Epithelial cell of prostate (primary cell): ENCODE measurements around the gene ODC1.
"Not testable (repeated sequence)": the region's sequence is repeated elsewhere in the genome, so short reads cannot be mapped to it uniquely, and the experiment has no call there.

Source experiments
- DNase-seq: peaks from one replicate; pipeline ENCODE4 v3.0.0-alpha.2; 2011; ENCODE audit warnings: low read depth, low spot score
- H3K27ac ChIP-seq: fragments of 450-650 bp; 2 replicates; pipeline ENCODE4 v1.5.1; 2017; ENCODE audit warnings: mild to moderate bottlenecking

Gene ODC1

DNA sequence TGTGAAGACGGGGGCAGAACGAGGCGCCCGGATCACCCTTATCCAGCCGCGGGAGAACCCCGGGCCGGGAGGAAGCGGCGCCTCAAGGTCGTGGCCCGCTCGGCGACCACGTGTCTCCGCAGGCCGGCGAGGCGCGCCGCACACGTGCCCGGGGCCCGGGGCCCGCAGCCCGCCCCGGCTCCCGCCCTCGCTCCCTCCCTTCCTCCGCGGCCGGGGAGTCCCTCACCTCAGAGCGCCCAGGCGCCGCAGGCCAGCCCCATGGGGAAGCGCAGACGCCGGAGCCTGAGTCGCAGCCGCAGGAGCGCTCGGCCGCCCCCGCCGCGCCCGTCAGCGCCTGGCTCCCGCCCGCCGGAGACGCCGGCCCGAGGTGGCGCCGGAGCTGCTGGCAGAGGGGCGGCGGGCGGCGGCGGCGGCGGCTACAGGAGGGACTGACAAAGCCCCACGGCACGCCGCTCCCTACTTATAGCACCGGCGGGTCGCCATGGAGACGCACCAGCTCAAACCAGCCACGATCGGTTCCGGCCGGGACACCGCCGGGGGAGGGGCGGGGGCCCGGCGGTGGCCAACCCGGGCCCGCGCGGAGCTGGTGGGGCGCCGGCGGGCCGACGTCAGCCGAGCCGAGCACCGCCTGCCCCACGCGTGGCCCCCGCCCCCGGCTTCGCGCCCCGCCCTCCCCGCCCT, at the start of gene ODC1:
Gene ODC1 (minus strand): TSS at position 433 of the 681 bp plus-strand sequence. CDS start 3,295 bp downstream, outside the sequence.
- H3K27ac ChIP-seq, result peak within 1 kb of the TSS; percentile 86

DNA sequence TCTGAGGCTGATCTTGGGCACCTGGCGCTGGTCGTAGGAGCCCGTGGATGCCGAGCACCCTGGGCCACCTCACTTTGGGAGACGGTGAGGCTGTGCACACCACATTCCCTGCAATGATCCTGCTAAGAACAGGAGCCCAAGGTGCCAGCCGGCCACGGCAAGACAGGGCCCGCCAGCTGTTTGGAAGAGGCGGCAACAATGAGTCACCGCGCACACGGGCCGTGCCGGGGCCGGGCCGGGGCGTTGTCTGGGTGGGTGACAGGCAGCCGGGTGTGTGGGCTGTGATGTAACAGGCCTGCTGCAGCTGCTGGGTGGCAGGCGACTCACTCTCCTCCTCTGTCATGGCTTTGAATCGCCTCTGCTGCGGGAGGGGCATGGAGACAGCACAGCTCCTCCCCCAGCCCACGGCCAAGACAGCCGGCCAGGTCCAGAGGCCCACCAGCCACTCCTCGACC, 49.7 kb upstream of the ODC1 start:
- DNase-seq, result peak; percentile 81
- peak overlapping the region; percentile 37 for H3K27ac ChIP-seq

More for the DNA sequence above, at the start of gene ODC1:
- peak; percentile 12 for DNase-seq

DNA sequence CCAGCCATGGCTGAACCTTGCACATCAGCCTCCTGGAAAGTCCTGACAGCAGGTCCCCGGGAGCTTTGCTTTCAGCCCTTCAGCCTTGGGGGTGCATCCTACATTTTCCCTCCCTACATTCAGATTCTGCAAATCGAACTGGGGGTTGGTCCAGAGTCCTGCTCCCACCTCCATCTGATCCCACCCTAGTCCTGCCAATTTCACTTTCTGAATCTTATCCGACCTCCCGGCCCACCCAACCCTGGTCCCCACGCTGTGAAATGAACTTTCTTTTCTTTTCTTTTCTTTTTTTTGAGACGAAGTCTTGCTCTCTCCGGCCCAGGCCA, 47.8 kb upstream of the ODC1 start:
- no peak for DNase-seq
- no peak overlapping the region for H3K27ac ChIP-seq

DNA sequence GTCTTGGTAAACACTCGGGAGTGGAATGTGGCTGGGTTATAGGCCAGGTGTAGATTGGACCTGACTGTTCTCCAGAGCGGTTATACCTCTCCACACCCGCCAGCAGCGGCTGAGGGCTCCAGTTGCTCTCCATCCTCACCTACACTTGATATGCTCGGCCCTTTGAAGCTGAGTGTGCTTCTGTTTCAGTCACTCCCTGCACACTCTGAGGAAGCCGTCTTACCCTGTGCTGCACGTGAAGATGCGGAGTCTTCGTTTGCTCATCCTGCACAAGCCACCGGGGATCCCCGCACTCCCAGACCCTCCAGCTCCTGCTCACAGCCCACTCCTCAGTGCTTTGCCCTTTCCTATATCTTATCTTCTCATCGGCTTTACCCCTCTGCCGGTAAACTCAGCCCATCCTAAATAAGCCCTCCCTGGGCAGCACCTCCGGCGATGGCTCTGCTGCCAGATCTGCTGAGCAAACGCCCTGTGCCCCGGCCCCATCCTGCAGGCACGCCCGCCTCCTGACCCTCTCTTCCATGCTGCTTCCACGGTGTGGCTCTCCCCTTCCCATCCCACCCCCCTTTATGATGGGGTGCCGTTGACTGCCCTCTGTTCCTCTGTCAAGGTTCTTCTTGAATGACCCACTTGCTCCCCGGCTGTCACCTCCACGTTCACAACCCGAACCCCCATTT, 47.3 kb upstream of the ODC1 start:
- H3K27ac ChIP-seq, result no peak overlapping the region
- no peak for DNase-seq

DNA sequence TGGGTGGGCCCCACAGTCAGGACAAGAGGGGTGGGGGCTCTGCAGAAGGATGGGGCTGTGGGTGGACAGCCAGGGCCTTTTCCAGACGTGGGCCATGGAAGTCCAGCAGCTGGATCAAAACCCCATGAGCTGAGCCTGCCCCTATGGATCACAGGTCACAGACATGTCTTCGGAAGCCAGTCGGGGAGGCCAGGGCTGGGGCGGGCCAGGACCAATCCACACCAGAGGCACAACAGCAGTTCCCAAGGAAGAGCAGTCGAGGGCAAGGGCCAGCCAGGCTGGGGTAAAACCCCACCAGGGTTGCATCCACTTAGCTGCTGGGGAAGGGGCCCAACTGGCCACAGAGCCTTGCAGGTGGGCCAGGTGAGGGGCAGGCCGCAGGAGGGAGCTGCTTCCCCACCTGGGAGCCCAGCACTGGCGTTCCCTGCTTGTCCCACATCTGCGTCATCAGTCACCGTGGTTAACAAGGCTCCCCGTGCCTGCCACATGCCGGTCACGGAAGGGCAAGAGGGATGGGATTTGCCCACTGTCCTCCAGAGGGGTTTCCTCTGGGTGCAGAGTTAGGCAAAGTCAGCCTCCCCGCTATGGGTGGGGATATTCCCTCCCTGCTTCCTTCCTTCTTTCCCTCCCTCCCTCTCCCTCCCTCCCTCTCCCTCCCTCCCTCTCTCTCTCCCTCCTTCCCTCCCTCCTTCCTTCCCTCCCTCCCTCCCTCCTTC, 46.4 kb upstream of the ODC1 start:
- H3K27ac ChIP-seq, result peak overlapping the region; percentile 86

DNA sequence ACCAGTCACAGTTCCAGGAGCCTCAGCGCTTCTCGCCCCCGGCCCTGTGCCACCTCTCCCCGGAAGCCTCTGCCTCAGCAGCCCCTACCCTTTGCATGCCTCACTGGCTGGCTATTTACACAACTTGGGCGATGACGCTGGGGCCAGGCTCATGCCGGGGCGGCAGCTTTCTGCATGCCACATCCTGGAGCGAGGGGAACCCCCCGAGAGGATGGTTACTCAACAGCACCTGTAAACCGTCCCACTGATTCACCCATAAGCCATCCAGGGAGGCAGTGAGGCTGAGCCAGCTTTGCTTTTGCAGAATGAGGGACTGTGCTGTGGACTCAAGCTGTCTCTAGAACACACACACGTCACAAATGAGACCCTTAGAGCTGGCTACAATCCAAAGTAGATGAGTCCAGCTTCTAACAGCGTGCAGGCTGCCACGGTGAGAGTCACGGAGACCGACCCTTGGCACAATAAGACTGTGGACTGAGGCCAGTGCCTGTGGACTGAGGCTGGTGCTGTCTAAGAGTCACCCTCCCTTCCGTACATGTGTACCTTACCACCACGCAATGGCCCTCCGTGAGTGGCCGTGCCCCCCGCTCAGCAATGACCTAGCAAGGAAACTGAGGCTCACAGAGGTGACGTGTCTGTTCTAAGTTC, 45.6 kb upstream of the ODC1 start:
- DNase-seq, result peak; percentile 96
- peak overlapping the region; percentile 86 for H3K27ac ChIP-seq

More for the DNA sequence above, 46.4 kb upstream of the ODC1 start:
- DNase-seq, result no peak

DNA sequence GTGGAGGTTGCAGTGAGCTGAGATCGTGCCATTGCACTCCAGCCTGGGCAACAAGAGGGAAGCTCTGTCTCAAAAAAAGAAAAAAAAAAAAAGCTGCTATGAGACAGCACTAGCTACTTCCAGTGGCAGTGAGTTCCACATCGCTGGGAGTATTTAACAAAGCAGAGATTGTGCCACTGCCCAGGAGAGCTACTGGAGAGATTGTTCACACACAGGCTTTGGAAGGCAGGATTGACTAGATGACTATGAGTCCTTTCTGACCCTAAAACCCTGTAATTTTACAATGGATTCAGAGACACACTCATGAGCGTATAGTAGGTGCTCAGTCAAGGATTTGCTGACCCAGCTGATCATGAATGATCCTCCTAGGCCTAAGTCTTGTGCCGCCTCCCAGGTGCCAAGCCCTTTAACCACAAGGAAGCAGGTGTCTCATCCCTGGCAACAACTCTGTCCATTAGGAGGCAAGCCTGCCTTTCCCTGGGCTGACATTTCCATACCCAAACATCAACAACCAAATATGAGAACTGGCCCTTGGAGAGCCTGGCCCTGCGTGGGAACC, 45.0 kb upstream of the ODC1 start:
- peak; percentile 82 for DNase-seq
- H3K27ac ChIP-seq, result peak overlapping the region; percentile 86

DNA sequence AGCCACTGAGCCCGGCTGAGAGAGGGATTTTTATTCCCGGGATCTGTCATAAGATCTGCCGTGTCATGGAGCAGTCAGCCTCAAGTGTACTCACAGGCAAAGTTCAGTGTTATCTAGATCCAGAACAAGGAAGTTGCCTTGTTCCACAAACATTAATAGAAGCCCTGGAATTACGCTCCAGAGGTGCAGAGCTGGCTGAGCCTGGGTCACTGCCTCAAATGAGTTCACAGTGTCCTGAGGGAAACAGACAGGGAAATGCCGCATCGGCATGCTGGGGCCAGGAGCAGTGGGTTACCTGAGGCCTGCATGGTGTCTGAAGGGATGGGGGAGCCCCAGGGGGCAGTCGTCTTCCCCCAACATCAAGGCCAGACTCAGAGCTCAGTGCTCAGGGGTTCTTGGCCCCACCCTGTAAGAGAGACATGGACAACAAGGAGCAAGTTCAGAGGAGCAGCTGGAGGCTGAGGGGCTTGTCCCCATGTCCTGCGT, 42.7 kb upstream of the ODC1 start:
- H3K27ac ChIP-seq, result no peak overlapping the region
- no peak for DNase-seq

DNA sequence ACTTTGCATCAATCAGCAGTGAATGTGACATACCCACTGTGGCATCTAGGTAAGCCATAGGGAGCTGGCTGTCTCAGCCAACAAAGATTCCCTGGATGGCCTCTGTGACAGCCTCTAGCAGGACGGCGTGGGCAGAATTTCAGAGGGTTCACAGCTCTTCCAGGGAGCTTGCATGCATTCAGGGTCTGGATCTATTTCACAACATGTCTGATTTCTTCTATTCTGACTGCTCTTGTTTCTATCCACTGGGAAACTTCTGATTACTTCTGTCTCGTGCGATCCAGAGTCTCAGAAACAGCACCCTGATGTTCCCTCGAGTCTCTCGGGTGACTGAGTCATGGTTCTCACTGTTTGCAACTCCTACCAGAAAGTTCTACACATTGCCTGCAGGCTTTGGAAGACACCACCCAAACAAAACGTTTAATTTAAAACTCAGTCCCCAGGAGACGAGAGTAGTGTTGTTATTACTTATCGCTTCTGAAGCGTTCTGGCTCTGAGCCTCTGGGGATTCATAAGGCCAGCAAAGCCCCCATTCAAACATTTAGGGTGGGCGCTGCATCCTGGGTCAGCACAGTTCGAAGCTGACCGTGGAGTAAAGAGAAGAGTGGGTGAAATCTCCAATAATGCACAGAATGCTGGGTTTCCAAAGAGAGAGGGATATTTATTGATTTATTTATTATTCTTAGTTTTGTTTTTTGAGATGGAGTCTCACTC, 41.9 kb upstream of the ODC1 start:
- DNase-seq, result no peak
- H3K27ac ChIP-seq, result no peak overlapping the region

DNA sequence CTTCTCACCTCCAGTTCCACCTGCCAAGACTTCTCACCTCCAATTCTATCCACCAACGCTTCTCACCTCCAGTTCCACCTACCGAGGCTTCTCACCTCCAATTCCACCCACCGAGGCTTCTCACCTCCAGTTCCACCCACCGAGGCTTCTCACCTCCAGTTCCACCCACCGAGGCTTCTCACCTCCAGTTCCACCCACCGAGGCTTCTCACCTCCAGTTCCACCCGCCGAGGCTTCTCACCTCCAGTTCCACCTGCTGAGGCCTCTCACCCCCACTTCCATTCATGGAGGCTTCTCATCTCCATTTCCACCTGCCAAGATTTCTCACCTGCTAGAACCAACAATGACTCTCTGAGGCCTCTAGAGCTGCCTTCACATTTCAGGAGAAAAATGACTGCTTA, 40.0 kb upstream of the ODC1 start:
- not testable (repeated sequence) for DNase-seq, H3K27ac ChIP-seq

DNA sequence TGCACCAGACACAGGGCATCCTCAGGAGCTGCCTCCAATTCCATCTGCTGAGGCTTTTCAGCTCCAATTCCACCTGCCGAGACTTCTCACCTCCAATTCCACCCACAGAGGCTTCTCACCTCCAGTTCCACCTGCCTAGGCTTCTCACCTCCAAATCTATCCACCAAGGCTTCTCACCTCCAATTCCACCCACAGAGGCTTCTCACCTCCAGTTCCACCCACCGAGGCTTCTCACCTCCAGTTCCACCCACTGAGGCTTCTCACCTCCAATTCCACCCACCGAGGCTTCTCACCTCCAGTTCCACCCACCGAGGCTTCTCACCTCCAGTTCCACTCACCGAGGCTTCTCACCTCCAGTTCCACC, 39.6 kb upstream of the ODC1 start:
- not testable (repeated sequence) for DNase-seq, H3K27ac ChIP-seq

DNA sequence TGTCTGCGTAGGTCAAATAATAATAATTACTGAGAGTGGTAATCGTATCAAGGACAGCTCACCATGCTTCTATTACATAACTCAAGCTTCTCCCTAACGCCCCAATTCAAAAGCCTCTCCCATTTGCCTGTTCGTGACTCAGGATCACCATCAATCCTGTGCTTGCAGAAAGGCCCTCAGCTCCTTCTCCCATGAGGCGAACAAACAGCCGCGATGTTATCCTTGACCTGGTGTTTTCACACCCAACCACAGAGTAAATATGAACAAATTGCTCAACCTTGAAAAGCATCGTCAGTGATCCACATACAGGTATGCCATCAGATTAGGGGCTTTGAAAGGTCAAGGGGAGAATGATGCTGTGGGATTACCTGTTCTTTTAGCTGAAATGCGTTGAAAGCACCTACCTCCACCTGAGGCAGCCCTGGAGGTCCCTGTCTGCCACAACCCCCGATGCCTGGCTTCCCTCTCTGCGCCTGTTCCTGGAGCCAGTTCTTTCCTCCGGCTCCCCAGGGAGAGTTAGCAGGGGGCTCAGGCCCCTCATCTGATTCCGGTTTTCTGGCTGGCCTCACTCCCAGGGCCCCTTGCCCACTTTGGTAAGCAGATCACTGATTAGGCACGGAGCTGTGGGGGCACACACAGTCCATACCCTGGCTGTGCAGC, 39.1 kb upstream of the ODC1 start:
- DNase-seq, result no peak
- no peak overlapping the region for H3K27ac ChIP-seq

DNA sequence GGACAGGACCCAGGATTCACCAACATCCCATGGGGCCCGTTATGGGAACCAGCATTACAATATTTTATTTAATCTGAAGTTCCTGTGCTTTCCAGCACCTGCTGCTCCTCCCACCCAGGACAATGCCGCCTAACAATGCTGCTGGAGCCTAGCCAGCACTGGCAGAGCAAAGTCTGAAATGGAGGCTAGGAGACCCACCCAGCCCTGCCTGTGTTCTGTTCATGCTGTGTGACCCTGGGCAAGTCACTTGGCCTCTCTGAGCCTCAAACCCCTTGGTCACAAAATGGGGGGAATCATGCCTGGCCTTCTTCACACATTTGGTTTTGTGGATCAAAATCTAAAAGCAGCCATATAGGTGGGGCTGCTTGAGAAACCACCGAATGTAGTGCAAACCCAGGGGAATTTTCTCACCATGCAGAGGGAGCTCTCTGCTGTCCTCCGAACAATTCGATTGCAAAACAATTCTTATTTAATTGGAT, 38.5 kb upstream of the ODC1 start:
- no peak overlapping the region for H3K27ac ChIP-seq
- DNase-seq, result no peak

DNA sequence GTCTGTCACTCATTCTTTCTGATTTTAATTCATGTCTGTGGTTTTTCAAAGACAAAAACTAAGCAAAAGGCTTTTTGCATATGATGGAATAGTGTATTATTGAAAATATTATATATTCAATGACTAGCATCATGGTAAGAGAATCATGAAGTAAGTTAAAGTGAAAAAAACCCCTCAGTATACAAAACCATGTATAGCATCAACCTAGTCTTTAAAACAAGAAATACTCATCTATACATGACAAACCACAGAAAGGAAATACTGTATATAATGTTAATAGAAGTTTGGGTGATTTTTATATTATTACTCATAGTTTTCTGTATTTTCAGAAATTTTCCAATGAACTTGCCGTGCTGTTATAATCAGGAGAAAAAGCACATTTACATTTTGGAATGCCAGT, 38.0 kb upstream of the ODC1 start:
- DNase-seq, result no peak
- no peak overlapping the region for H3K27ac ChIP-seq

DNA sequence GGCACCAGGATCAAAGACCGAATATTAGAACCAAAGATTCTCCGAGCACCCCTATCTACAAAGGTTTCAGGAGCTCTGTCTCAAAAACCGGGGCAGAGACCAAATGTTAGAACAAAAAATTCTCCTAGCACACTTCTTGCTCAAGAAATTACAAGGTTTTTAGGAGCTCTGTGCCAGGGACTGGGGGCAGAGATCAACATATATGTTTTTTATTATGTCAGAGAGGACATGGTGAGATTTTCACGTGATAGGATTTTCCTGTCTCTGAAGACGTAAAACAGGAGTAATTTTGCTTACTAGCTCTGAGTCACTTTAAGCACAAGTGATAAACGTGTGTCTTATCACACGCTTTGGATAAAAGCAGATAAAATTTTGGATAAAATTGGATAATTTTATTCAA, 34.8 kb upstream of the ODC1 start:
- no peak overlapping the region for H3K27ac ChIP-seq
- DNase-seq, result no peak

DNA sequence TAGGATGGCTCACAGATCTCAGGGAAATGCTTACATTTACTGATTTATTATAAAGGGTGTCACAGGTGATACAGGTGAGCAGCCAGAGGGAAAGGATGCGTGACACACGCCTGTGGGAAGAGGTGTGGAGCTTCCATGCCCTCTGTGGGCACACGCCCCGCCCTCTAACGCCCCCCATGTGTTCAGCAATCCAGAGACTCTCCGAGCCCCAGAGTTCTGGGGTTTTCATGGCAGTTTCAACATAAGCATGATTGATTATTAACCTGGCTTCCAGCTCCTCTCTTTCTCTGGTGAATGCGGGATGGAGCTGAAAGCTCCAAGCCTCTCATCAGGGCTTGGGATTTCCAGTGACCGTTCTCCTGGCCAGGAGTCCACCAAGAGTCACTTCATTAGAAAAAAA, 34.3 kb upstream of the ODC1 start:
- DNase-seq, result no peak
- H3K27ac ChIP-seq, result no peak overlapping the region

DNA sequence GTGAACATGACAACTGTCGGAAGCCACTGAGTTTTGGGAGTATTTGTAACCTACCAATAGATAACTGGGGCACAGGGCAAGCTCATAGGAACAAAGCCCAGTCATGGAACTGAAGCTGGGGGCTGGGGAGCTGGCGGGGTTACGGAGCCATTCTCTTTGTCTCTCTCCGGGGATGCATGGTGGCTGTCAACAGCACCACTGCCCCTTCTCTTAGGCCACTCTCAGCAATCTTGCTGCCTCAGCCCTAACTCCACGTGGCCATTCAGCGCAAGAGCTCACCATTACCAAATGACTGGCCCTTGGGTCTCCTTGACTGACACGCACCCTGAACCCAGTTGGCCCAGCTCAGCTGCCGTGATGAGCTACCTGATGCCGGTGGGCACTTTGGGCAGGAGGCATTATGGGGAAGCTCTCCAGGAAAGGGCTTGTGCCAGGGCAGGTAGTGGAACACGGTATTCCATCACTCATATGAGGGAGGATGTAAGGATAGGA, 33.6 kb upstream of the ODC1 start:
- no peak overlapping the region for H3K27ac ChIP-seq
- no peak for DNase-seq

DNA sequence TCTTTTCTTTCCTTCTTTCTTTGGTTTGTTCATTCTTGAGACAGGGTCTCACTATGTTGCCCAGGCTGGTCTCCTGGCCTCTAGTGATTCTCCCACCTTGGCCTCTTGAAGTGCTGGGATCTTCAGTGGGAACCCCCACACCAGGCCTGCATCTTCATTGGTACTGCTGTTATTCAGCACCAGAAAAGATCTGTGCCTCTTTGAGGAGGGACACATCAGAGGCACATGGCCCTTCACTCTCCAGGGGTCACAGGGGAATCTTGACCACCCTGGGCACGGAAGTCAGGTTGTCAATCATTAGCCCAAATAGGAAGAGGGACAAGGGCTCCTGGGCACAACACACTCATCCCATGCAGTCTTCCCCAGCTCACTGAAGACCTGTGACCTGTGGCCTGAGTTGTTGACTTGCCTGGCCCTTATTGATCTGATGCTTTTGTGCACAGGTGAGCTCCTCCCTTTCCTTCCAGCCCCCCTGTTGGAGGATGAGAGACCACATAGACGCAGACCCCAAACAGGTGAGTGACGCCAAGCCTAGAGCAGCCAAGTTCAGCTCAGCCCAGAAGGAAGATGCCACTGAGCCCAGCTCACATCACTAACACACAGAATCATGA, 33.0 kb upstream of the ODC1 start:
- no peak overlapping the region for H3K27ac ChIP-seq
- DNase-seq, result no peak
